ENCODE data around the gene ITGAX.

DNA sequence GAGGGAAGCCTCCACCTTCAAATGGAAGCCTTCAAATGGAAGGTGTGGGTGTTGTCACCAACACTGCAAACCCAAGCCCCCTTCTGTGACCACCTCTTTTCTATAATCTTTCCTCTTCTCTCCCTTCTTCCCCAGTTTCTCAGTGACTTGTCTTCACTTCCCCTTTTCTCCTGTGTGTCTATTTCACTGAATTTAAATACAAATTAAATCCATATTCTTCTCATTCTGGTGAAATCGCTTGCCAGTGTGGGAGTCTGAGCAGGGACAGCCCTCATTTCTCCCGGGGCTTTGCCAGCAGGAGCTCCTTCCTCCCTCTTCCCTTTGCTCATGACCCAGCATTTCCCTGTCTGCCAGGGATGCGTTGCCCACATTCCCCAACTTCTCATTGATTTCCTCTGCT is 6.4 kb upstream of the ITGAX start:
- TF ChIP-seq, protein P1, sequence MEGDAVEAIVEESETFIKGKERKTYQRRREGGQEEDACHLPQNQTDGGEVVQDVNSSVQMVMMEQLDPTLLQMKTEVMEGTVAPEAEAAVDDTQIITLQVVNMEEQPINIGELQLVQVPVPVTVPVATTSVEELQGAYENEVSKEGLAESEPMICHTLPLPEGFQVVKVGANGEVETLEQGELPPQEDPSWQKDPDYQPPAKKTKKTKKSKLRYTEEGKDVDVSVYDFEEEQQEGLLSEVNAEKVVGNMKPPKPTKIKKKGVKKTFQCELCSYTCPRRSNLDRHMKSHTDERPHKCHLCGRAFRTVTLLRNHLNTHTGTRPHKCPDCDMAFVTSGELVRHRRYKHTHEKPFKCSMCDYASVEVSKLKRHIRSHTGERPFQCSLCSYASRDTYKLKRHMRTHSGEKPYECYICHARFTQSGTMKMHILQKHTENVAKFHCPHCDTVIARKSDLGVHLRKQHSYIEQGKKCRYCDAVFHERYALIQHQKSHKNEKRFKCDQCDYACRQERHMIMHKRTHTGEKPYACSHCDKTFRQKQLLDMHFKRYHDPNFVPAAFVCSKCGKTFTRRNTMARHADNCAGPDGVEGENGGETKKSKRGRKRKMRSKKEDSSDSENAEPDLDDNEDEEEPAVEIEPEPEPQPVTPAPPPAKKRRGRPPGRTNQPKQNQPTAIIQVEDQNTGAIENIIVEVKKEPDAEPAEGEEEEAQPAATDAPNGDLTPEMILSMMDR (IDR thresholded peaks at IDR 0.05), result no peak
- TF ChIP-seq POLR2A (IDR thresholded peaks at IDR 0.05), result no peak
